Effector memory CD4-positive, alpha-beta T cell (primary cell): Measurements from ENCODE around the gene HMG20A.

Source experiments
- DNase-seq, 3 donors: peaks; one replicate each; pipeline ENCODE4 v3.0.0-alpha.2; 2020
- H3K27ac ChIP-seq: 2 replicates; pipeline ENCODE4 v1.7.0; 2013; ENCODE audit warnings: mild to moderate bottlenecking, low read length, moderate library complexity; ENCODE audit not compliant: insufficient read depth, poor library complexity, severe bottlenecking
- H3K27me3 ChIP-seq: replicated peaks from 2 replicates; pipeline ENCODE4 v1.7.0; 2013; ENCODE audit warnings: mild to moderate bottlenecking, low read length; ENCODE audit not compliant: insufficient read depth, control insufficient read depth, poor library complexity, severe bottlenecking
- H3K36me3 ChIP-seq: 2 replicates; pipeline ENCODE4 v1.7.0; 2013; ENCODE audit warnings: mild to moderate bottlenecking, low read length, moderate library complexity; ENCODE audit not compliant: control insufficient read depth, insufficient read depth
- H3K4me1 ChIP-seq: 2 replicates; pipeline ENCODE4 v1.7.0; 2013; ENCODE audit warnings: low read length, mild to moderate bottlenecking; ENCODE audit not compliant: control insufficient read depth, insufficient read depth, poor library complexity, severe bottlenecking
- H3K4me3 ChIP-seq: 2 replicates; pipeline ENCODE4 v1.7.0; 2013; ENCODE audit warnings: low read length, low read depth, mild to moderate bottlenecking; ENCODE audit not compliant: insufficient read depth, poor library complexity, severe bottlenecking
- H3K9me3 ChIP-seq: 2 replicates; pipeline ENCODE4 v1.7.0; 2013; ENCODE audit warnings: mild to moderate bottlenecking, low read length, moderate library complexity; ENCODE audit not compliant: control insufficient read depth

Gene HMG20A

GRCh38 chr15:77455696-77456321, 35.1 kb downstream of the HMG20A start:
- peaks cover 9% of the 10 kb centered on the region for H3K4me1 ChIP-seq
- peaks cover 5% of the 10 kb centered on the region for H3K36me3 ChIP-seq
- no peaks in the 10 kb centered on the region for H3K9me3 ChIP-seq
- no peak for DNase-seq
- H3K27ac ChIP-seq: no peak overlapping the region
- H3K4me3 ChIP-seq: no peak overlapping the region
- H3K27me3 ChIP-seq: no peaks in the 10 kb centered on the region

GRCh38 chr15:77456746-77457145, 36.1 kb downstream of the HMG20A start:
- Histone ChIP-seq H3K27me3 (no peaks in the 10 kb centered on the region), H3K9me3 (no peaks in the 10 kb centered on the region), H3K36me3 (peaks cover 9% of the 10 kb centered on the region), H3K4me3 (no peak overlapping the region), H3K27ac (no peak overlapping the region), H3K4me1 (peaks cover 9% of the 10 kb centered on the region)
- no peak for DNase-seq

GRCh38 chr15:77457191-77457904, 36.7 kb downstream of the HMG20A start:
- no peak for DNase-seq
- Histone ChIP-seq H3K27ac (no peak overlapping the region), H3K27me3 (no peaks in the 10 kb centered on the region), H3K36me3 (peaks cover 9% of the 10 kb centered on the region), H3K4me1 (peaks cover 9% of the 10 kb centered on the region), H3K4me3 (no peak overlapping the region), H3K9me3 (no peaks in the 10 kb centered on the region)

GRCh38 chr15:77457905-77458265, 37.2 kb downstream of the HMG20A start:
- peaks cover 9% of the 10 kb centered on the region for H3K4me1 ChIP-seq
- peaks cover 9% of the 10 kb centered on the region for H3K36me3 ChIP-seq
- no peaks in the 10 kb centered on the region for H3K27me3 ChIP-seq
- DNase-seq: no peak
- H3K4me3 ChIP-seq: no peak overlapping the region
- H3K27ac ChIP-seq: no peak overlapping the region
- H3K9me3 ChIP-seq: no peaks in the 10 kb centered on the region

GRCh38 chr15:77459031-77459430, 38.3 kb downstream of the HMG20A start:
- no peak for DNase-seq

GRCh38 chr15:77461486-77461885, 40.8 kb downstream of the HMG20A start:
- Histone ChIP-seq H3K4me1 (peaks cover 9% of the 10 kb centered on the region), H3K9me3 (no peaks in the 10 kb centered on the region), H3K27ac (no peak overlapping the region), H3K36me3 (peaks cover 23% of the 10 kb centered on the region), H3K27me3 (no peaks in the 10 kb centered on the region), H3K4me3 (no peak overlapping the region)
- DNase-seq: no peak

More at GRCh38 chr15:77459031-77459430, 38.3 kb downstream of the HMG20A start:
- Histone ChIP-seq H3K9me3 (no peaks in the 10 kb centered on the region), H3K36me3 (peaks cover 13% of the 10 kb centered on the region), H3K4me3 (no peak overlapping the region), H3K27me3 (no peaks in the 10 kb centered on the region), H3K27ac (no peak overlapping the region), H3K4me1 (peaks cover 9% of the 10 kb centered on the region)

- Histone ChIP-seq H3K27ac (no peak overlapping the region), H3K9me3 (no peaks in the 10 kb centered on the region), H3K4me1 (no peaks in the 10 kb centered on the region), H3K4me3 (no peak overlapping the region), H3K27me3 (no peaks in the 10 kb centered on the region), H3K36me3 (peaks cover 32% of the 10 kb centered on the region)
- DNase-seq: no peak
These were observed 43.6 kb downstream of the HMG20A start for GRCh38 chr15:77464129-77464865.

- no peaks in the 10 kb centered on the region for H3K27me3 ChIP-seq
- DNase-seq: no peak
- H3K27ac ChIP-seq: no peak overlapping the region
- no peaks in the 10 kb centered on the region for H3K4me1 ChIP-seq
- H3K9me3 ChIP-seq: no peaks in the 10 kb centered on the region
- H3K4me3 ChIP-seq: no peak overlapping the region
- peaks cover 44% of the 10 kb centered on the region for H3K36me3 ChIP-seq
These were observed 45.8 kb downstream of the HMG20A start for GRCh38 chr15:77466521-77466920.

GRCh38 chr15:77468896-77469295, 48.2 kb downstream of the HMG20A start:
- Histone ChIP-seq H3K4me1 (no peaks in the 10 kb centered on the region), H3K9me3 (no peaks in the 10 kb centered on the region), H3K36me3 (peaks cover 47% of the 10 kb centered on the region), H3K27me3 (no peaks in the 10 kb centered on the region), H3K4me3 (no peak overlapping the region), H3K27ac (no peak overlapping the region)
- no peak for DNase-seq

GRCh38 chr15:77470235-77470634, 49.5 kb downstream of the HMG20A start:
- Histone ChIP-seq H3K4me3 (no peak overlapping the region), H3K4me1 (no peaks in the 10 kb centered on the region), H3K27me3 (no peaks in the 10 kb centered on the region), H3K36me3 (peaks cover 38% of the 10 kb centered on the region), H3K27ac (no peak overlapping the region), H3K9me3 (no peaks in the 10 kb centered on the region)
- no peak for DNase-seq
